Activated CD8-positive, alpha-beta memory T cell treated with anti-CD3 and anti-CD28 coated beads for 48 hours (primary cell): ENCODE results near the gene ADAMTS9.

Experiments used
- DNase-seq, 3 experiments: peaks; one replicate each; pipeline ENCODE4 v3.0.0-alpha.2; 2020; ENCODE audit warnings: low read depth in 2 of 3, low spot score in 2 of 3

The ADAMTS9 gene, protein sequence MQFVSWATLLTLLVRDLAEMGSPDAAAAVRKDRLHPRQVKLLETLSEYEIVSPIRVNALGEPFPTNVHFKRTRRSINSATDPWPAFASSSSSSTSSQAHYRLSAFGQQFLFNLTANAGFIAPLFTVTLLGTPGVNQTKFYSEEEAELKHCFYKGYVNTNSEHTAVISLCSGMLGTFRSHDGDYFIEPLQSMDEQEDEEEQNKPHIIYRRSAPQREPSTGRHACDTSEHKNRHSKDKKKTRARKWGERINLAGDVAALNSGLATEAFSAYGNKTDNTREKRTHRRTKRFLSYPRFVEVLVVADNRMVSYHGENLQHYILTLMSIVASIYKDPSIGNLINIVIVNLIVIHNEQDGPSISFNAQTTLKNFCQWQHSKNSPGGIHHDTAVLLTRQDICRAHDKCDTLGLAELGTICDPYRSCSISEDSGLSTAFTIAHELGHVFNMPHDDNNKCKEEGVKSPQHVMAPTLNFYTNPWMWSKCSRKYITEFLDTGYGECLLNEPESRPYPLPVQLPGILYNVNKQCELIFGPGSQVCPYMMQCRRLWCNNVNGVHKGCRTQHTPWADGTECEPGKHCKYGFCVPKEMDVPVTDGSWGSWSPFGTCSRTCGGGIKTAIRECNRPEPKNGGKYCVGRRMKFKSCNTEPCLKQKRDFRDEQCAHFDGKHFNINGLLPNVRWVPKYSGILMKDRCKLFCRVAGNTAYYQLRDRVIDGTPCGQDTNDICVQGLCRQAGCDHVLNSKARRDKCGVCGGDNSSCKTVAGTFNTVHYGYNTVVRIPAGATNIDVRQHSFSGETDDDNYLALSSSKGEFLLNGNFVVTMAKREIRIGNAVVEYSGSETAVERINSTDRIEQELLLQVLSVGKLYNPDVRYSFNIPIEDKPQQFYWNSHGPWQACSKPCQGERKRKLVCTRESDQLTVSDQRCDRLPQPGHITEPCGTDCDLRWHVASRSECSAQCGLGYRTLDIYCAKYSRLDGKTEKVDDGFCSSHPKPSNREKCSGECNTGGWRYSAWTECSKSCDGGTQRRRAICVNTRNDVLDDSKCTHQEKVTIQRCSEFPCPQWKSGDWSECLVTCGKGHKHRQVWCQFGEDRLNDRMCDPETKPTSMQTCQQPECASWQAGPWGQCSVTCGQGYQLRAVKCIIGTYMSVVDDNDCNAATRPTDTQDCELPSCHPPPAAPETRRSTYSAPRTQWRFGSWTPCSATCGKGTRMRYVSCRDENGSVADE (N-terminal part only)

DNA sequence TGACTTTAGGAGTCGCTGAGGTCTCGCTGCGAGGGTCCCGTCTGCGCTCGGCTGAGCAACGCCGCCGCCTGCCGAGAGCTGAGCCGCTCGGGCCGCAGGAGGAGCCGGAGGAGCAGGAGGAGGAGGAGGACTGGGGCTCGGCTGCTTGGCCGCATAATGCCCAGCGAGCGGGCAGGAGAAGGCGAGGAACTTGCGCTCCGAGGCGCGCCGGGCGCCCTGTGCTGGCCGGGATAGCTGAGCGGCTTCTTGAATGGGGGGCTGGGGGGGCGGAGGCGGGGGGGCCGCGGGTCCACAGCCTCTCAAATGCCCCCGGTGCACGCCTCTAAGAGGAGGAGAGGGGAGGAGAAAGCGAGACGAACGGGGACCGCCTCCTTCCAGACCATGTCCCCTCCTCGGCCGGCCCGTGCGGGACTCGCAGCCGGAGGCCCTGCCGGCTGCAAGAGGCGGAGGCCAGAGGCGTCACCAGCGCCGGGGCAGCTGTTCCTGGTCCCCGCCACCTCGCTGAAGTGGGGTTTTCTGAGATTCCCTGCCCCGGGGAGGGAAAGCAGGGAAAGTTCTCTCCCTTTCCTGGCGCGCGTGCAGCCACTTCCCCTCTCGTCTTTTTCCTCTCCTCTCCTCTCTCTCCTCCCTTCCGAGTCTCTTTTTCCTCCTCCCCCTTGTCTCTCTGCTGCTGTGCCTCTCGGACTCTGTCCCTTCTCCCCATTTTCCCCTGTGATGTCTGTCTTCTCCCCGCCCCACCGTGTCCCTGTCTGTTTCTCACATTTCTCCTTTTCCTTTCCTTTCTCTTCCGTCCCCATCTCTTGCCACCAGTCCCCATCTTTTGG, at the start of gene ADAMTS9:
Gene ADAMTS9, minus strand, starts transcription at position 220 of the 824 bp plus-strand sequence. CDS start 343 bp downstream, outside the sequence.
- DNase-seq, result no peak

DNA sequence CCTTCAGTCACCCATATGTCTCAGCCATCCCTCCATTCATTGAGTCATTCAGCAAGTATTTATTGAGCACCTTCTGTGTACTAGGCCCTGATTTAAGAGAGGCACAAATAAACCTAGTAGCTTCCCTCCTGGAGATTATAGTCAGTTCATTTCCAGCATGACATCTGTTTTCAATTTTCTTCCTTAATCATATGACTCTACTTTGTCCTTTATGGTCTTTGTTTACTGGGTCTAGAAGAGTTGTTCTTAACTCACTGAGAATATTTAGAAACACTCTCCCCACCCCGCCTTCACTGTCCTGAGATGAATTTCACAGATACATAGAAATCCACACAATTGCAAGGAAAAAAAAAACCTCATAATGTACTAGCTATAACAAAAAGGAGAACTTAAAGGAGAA, 44.8 kb upstream of the ADAMTS9 start:
- DNase-seq, result no peak

DNA sequence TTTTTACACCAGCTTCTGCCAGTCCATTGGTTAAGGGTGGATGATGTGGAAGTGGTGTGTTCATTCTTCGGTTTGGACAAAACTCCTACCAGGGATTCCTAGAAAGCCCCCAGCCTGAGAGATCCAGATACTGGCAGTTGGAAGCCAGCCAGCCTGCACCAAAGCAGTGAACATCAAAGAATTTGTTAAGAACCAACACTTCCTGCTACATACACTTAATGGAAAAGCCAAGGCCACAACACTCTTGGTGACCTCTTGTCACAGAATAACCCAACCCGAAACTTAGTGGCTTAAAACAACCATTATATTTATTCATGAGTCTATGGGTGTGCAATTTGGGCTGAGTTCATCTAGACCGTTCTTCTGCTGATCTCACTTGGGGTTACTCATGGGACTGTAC, 42.9 kb upstream of the ADAMTS9 start:
- no peak for DNase-seq

DNA sequence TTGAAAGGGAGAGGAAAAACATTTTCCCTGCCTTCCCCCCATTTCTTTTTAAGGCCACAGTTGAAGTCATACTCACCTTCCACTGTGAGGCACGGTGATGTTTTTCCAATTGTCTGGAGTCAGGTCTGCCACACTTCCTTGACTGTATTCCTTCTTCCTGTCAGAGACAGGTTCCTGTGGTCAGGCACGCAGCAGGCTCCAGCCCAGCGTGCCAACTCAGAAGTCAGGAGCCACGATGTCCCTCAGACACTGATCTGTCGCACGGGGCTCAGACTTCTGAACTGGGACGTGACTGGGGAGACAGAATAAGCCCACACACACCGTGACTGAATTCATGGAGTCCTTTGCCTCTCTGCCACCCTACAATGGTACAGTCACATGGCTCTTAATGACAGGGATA, 41.2 kb upstream of the ADAMTS9 start:
- no peak for DNase-seq

DNA sequence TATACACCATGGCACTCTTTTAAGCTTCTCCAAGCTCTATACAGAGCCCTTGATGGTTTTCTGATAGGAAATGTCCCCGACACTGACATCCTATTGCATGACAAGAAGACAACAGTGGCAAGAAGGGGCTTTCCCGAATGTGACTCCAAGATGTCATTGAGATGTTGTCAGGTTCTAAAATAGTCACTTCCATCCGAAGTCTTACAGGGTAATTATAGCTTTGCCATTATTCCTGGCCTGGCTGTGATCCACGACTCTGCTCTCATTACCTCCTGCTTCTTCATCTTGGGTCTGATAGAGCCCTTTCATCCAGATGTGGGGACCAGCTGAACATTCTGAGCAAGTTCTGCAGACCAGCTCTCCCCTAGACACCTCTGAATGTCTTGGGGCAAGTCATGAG, 40.6 kb upstream of the ADAMTS9 start:
- no peak for DNase-seq

DNA sequence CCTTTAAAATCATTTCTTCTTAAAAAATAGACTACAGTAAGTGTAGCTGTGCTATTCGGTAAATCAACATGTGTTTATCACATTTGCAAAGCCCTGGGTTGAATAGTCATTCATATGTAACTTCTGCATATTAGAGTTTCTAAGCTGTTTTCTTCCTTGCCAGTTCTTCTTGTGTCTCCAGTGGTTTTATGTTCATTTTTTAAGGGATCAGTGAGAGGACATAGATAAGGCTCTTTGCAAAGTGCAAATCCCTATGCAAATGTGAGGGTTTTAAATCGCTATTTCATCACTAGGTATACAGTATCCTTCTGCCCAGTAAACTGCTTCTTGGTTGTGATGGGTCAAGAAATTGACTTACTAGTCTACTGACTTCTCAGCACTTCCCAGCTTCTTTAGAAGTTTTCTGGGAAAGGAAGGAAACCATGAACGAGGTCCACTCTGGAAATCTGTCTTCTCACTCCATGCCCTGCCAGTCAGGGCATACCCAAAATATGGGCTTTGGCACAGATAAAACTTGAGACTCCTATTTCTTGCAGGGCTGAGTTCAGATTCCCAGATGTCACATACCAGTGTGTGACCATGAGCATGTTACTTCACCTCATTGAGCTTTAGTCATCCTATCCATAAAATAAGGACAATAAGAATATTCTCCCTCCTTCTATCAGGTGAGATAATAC, 38.8 kb upstream of the ADAMTS9 start:
- no peak for DNase-seq

DNA sequence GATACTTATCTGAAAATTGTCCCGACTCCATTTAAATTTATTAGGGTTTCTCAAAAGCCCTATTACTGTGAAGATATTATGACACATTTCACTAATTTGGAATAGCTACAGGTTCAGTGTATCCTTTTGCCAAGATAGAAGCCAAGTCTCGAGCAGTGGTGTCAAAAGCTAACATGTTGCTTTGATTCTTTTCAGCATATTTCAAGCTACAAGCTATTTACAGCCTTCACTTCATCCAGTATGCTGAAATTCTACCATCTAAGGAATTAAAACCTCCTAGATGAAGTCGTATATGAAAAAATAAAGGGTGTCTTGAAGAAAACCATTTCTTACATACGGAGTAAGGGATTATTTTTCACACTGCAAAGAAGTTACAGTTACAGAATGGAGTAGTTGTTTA, 31.2 kb upstream of the ADAMTS9 start:
- DNase-seq, result no peak

DNA sequence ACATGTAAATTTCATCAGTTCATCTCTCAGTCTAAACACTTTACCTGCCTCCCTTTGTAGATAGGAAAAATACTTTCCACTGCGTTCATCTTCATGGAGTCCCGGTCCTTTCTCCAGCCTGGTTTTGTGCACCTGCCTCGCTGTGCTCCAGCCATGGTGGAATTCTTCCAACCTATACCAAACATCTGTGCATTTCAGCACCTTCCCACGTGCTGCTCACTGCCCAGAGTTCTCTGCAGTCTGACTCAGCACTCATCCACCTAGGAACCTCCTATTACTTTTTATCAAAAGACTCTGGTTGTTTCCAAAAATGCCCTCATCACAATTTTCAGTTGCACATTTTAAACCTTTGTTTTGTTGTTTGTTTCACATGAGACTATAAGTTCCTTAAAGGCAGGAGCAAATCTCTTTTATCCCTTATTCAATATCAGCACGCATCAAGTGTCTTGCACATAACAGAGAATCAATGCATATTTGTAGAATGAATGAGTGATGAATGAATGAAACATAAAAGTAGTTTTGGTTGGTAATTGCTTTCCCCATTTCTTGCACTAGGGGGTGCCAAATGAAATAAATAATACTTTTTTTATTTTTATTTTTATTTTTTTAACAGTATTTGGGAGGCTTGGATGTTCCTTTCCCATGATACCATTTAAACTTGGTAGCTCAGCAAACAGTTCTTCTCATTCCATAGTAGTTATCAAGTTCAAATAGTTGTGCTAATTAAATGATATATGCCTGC, 30.2 kb upstream of the ADAMTS9 start:
- DNase-seq, result no peak

DNA sequence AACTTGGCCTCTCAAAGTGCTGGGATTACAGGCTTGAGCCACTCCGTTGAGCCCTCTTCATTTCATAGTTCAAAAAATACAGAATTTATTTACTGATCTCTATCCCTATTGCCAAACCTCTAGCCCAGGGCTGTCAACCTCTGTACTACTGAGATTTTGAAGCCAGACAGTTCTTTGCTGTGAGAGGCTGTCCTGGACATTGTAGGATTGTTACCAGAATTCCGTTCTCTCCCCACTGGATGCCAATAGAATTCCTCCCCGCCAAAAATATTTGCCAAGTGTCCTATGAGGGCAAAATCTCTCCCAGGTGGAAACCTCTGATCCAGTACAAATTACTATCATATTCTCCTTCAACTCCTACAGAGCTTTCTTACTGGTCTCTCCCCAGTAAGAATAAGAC, 29.6 kb upstream of the ADAMTS9 start:
- no peak for DNase-seq

DNA sequence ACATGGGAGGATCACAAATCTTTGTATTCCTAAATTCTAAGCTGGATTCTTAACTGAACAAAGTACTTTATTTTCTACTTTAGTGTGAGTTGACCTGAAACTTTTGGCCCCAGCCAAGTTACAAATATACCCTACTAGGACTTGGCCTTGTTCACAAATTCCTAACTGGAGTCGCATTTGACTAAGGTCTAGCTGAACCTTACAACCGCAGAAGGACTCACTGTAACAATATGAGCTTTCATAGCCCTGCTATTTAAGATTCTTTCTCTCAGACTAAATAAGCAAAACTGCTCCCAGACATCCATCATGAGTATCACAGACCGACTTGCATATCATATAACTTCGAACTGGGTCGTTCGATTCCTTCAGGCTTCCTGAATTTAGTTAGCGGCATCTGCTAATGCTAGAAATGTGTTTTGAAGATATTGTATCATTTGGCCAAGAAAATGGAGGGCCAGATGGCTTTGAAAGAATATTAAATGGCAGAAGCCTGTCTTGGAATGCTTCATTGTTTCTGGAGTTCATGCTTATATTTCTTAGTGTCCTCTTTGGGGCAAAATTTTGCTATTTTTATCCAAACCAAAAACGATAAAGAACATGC, 28.4 kb upstream of the ADAMTS9 start:
- DNase-seq, result no peak

DNA sequence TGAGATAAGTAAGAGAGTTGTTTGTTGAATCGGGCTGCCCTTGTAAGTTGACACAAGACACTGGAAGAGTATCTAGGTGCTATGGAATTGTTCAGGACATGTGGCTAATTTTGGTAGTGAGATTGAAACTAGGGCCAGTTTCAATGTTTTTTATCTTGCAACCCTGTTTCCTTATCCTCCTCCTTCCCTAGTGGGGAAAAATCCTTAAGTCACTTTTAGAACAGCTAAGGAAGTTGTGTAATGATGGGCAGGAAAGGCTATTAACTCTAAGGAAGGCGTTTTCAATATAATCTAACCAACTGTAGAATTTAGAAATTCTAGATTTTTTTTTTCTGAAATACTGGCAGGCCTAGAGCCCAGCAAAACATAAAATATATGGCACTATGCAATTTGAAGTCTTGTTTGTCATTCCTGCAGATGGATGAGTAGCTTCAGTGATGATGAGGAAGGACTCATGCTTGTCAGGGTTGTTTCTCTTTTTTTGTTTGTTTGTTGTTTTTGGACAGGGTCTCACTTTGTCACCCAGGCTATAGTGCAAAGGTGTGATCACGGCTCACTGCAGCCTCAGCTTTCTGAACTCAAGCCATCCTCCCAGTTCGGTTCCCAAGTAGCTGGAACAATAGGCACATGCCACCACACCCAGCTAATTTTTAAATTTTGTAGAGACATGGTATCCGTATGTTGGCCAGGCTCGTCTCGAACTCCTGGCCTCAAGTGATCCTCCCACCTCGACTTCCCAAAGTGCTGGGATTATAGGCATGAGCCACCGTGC, 27.6 kb upstream of the ADAMTS9 start:
- DNase-seq, result no peak

DNA sequence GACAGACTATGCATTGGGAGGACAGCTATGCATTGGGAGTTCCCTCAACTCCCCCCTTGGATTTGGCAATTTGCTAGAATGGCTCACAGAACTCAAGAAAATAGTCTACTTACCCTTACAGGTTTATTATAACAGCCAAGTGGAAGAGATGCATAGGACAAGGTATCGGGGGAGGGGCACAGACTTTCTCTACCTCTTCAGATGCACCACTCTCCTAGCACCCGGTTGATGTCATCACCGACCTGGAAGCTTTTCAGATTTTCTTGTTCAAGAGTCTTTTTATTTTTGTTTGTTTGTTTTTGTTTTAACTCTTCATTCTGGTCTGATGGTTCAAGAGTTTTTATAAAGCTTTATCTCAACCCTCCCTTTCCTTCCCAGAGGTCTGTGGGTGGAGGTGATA, 20.7 kb upstream of the ADAMTS9 start:
- no peak for DNase-seq

DNA sequence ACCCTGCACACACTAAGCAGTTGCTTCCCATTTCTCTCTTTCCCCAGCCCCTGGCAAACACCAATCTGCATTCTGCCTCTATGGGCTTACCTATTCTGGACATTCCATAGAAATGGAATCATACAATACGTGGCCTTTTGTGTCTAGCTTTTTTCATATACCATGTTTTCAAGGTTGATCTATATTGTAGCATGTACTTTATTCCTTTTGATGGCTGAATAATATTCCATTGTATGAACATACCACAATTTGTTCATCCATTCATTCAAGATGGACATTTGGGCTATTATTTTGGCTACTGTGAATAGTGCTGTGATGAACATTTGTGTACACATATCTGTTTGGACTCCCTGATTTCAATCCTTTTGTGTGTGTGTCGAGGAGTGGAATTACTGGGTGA, 18.1 kb upstream of the ADAMTS9 start:
- no peak for DNase-seq

DNA sequence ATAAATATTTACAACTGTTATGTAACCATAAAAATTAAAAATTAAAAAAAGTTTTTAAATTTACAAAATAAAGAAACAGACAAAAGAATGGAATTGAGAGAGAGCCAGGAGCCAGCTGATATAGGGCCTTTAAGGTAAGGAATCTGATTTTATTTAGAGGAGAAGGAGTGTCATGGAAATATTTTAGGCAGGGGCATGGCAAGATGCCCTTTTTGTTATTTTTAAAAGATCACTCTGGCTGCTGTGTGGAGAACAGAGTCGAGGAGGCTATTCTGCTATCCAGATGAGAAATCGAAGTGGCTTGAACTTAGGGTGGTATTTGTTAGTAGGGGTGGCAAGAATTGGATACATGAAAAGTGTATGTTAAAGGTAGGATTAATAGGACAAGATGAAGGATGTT, 9.1 kb upstream of the ADAMTS9 start:
- DNase-seq, result no peak

DNA sequence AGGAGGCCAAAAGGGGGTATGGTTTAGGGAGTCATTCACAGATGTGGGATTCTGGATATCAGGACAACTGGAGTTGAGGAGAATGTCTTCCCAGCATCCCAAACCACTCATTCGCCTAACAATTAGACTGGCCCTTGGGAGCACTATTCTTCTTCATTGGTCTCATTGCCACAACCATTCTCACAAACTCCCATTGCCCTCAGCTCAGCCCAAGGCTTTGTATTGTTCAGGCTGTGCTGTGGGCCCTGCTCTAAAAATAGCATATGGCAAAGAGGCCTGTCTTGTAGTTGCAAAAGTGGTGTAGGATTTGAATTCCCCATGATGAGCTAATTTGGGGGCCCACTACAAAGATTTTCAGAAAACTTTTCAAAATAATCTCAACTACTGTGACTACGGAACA, 6.3 kb upstream of the ADAMTS9 start:
- no peak for DNase-seq

DNA sequence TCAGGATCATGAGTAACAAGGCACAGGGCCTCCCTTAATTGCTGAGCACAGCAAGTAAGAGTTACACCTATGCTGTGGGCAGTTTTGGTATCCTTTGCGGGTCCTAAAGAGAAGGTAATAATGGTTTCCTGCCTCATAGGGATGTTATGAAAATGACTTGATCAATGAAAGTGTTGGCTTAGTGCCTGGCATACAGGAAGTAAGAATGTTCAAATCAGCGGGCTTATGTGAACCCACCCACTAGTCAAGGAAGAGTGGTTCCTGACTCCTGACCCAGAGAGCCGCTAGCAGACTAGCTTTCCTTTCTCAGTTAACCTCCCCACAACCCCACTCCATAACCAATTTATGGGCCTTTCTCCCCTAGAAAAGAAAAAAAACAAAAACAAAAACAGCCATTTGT, 5.2 kb upstream of the ADAMTS9 start:
- DNase-seq, result no peak

DNA sequence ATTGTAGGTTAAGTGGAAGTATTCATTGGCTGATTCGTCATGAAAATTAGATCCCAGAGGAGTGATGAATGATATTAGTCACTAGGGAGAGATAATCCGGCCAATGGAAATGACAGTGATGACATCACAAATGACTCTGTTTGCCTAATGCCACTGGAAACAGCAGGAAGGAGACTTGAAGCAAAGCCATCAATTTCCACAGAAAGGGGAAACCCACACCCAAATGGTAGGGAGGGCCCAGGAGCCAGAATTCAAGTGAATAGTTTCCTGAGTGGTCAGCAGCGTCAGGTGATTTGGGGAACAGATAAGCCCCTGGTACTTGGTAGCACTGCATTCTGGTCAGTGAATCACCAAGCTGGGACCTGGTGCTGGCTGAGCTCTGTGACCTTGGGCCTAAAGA, 3.3 kb upstream of the ADAMTS9 start:
- no peak for DNase-seq

DNA sequence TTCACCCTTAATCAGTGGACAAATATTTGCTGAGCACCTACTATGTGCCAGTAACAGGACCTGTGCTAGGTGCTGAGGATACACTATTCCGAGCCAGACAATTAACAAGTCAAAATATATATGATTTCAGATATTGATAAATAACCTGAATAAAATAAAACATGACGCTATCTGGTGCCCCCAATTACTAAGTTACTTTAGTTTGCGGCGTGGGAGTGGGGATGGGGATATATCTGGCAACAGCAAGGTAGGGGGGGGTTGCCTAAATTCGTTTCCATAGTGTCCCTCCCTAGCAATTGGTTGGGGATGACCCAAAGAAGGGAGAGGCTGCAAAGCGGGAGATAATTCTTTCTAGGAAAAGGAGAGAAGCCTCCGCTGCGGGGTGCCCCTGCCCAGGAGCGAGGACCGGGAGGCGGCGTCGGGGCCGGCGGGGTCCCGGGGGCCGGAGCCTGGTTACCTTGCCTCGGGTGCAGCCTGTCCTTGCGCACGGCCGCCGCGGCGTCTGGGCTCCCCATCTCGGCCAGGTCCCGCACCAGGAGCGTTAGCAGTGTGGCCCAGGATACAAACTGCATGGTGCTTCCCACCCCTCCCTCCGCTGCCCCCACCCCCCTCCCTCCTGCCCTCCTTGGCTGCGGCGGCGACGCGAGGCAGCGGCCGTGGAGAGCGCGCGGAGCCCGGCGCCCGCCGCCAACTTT, 567 bp downstream of the ADAMTS9 start:
- DNase-seq, result no peak
